HEK293 (cell line): Measurements from ENCODE around the gene SELENOF.

Source experiments
- CTCF ChIA-PET: fragments of 350-600 bp; formaldehyde crosslinking; extraction: SDS; loops from one replicate; lab custom pipeline; 2021; ENCODE audit warnings: antibody characterized with exemption; lab: Yijun Ruan, JAX
- POLR2A ChIA-PET: fragments of 300-600 bp; formaldehyde crosslinking; extraction: SDS; loops from one replicate; lab custom pipeline; 2020; ENCODE audit warnings: antibody characterized with exemption, inconsistent platforms; lab: Yijun Ruan, JAX
- H3K27ac ChIP-seq: fragments of 200-500 bp; sonication (Bioruptor generic); 2 replicates; pipeline ENCODE4 v1.5.1; 2014; ENCODE audit warnings: low read depth, low read length, control low read depth, inconsistent platforms; ENCODE audit errors: extremely low read depth
- H3K36me3 ChIP-seq, 2 experiments: fragments of 200-500 bp in 1 of 2; sonication (Bioruptor generic) in 1 of 2; 1 replicate in 1 of 2; 2 replicates in 1 of 2; pipeline ENCODE4 v1.5.1; 2014 to 2017; ENCODE audit warnings: inconsistent platforms in 2 of 2, low read length in 2 of 2; ENCODE audit not compliant: control insufficient read depth in 2 of 2, insufficient read depth in 1 of 2
- H3K4me1 ChIP-seq: fragments of 200-500 bp; sonication (Bioruptor generic); 2 replicates; pipeline ENCODE4 v1.5.1; 2014; ENCODE audit warnings: mild to moderate bottlenecking, low read length, inconsistent platforms; ENCODE audit not compliant: control insufficient read depth, insufficient read depth
- H3K4me3 ChIP-seq: 2 replicates; pipeline ENCODE4 v1.5.1; 2011; ENCODE audit warnings: low read depth, mild to moderate bottlenecking, control low read depth, low read length, moderate library complexity
- H3K9me3 ChIP-seq: fragments of 200-500 bp; sonication (Bioruptor generic); 2 replicates; pipeline ENCODE4 v1.5.1; 2014; ENCODE audit warnings: low read depth, low read length, inconsistent platforms; ENCODE audit not compliant: control insufficient read depth, insufficient read depth
- YY1 ChIP-seq: fragments of 450-650 bp; formaldehyde crosslinking; IDR thresholded peaks from 2 replicates; pipeline ENCODE4 v1.5.1; 2018; ENCODE audit warnings: missing biosample characterization, missing genetic modification characterization
- ZBTB11 ChIP-seq: fragments of 450-650 bp; formaldehyde crosslinking; conservative IDR thresholded peaks from 2 replicates; pipeline ENCODE4 v1.5.1; 2016; ENCODE audit warnings: low read depth, missing biosample characterization, missing genetic modification characterization
- ZEB2 ChIP-seq: fragments of 450-650 bp; formaldehyde crosslinking; IDR thresholded peaks from 2 replicates; pipeline ENCODE4 v1.5.1; 2016; ENCODE audit warnings: missing biosample characterization, missing genetic modification characterization
- ZNF133 ChIP-seq: fragments of 450-650 bp; formaldehyde crosslinking; IDR thresholded peaks from 2 replicates; pipeline ENCODE4 v1.5.1; 2016; ENCODE audit warnings: missing biosample characterization, missing genetic modification characterization
- ZNF221 ChIP-seq: fragments of 450-650 bp; formaldehyde crosslinking; IDR thresholded peaks from 2 replicates; pipeline ENCODE4 v1.5.1; 2017; ENCODE audit warnings: missing biosample characterization, missing genetic modification characterization, borderline replicate concordance
- ZNF248 ChIP-seq: fragments of 450-650 bp; formaldehyde crosslinking; IDR thresholded peaks from 2 replicates; pipeline ENCODE4 v1.5.1; 2017; ENCODE audit warnings: missing biosample characterization, missing genetic modification characterization
- ZNF274 ChIP-seq, 2 experiments: fragments of 200-500 bp in 1 of 2; fragments of 450-650 bp in 1 of 2; sonication (Bioruptor generic) in 1 of 2; formaldehyde crosslinking in 1 of 2; IDR thresholded peaks; 2 replicates each; pipeline versions ENCODE4 v1.5.1 to v1.6.1; 2014 to 2016; ENCODE audit warnings: borderline replicate concordance in 1 of 2, inconsistent platforms in 1 of 2, low read length in 1 of 2, missing biosample characterization in 1 of 2, missing genetic modification characterization in 1 of 2
- ZNF311 ChIP-seq: fragments of 450-650 bp; formaldehyde crosslinking; IDR thresholded peaks from 2 replicates; pipeline ENCODE4 v1.5.1; 2017; ENCODE audit warnings: missing biosample characterization, missing genetic modification characterization, borderline replicate concordance
- ZNF366 ChIP-seq: fragments of 450-650 bp; formaldehyde crosslinking; conservative IDR thresholded peaks from 2 replicates; pipeline ENCODE4 v1.5.1; 2016; ENCODE audit warnings: missing biosample characterization, missing genetic modification characterization
- ZNF391 ChIP-seq: fragments of 450-650 bp; formaldehyde crosslinking; IDR thresholded peaks from 2 replicates; pipeline ENCODE4 v1.5.1; 2016; ENCODE audit warnings: low read depth, missing biosample characterization, missing genetic modification characterization, borderline replicate concordance
- ZNF473 ChIP-seq: fragments of 450-650 bp; formaldehyde crosslinking; IDR thresholded peaks from 2 replicates; pipeline ENCODE4 v1.5.1; 2017; ENCODE audit warnings: missing biosample characterization, missing genetic modification characterization
- ZNF514 ChIP-seq: fragments of 450-650 bp; formaldehyde crosslinking; IDR thresholded peaks from 2 replicates; pipeline ENCODE4 v1.5.1; 2016; ENCODE audit warnings: missing biosample characterization, missing genetic modification characterization
- ZNF549 ChIP-seq: fragments of 450-650 bp; IDR thresholded peaks from 2 replicates; pipeline ENCODE4 v1.5.1; 2018; ENCODE audit warnings: missing biosample characterization, missing genetic modification characterization, mild to moderate bottlenecking, inconsistent platforms, moderate library complexity
- ZNF596 ChIP-seq: fragments of 450-650 bp; IDR thresholded peaks from 2 replicates; pipeline ENCODE4 v1.5.0; 2018; ENCODE audit warnings: missing biosample characterization, mild to moderate bottlenecking, missing genetic modification characterization, moderate library complexity
- ZNF658 ChIP-seq: fragments of 450-650 bp; formaldehyde crosslinking; IDR thresholded peaks from 2 replicates; pipeline ENCODE4; 2016; ENCODE audit warnings: missing biosample characterization, missing genetic modification characterization
- ZNF677 ChIP-seq: fragments of 450-650 bp; IDR thresholded peaks from 2 replicates; pipeline ENCODE4 v1.5.0; 2018; ENCODE audit warnings: missing biosample characterization, mild to moderate bottlenecking, missing genetic modification characterization, moderate library complexity
- ZNF768 ChIP-seq: fragments of 450-650 bp; formaldehyde crosslinking; IDR thresholded peaks from 2 replicates; pipeline ENCODE4 v1.5.1; 2018; ENCODE audit warnings: missing biosample characterization, mild to moderate bottlenecking, missing genetic modification characterization
- ZSCAN23 ChIP-seq: fragments of 450-650 bp; formaldehyde crosslinking; IDR thresholded peaks from 2 replicates; pipeline ENCODE4 v1.5.1; 2016; ENCODE audit warnings: missing biosample characterization, missing genetic modification characterization
- TF ChIP-seq, protein P1 (sequence below): fragments of 450-650 bp; formaldehyde crosslinking; IDR thresholded peaks from 2 replicates; pipeline ENCODE4 v1.5.1; 2016; ENCODE audit warnings: missing biosample characterization, missing genetic modification characterization
- TF ChIP-seq, protein P2 (sequence below): fragments of 450-650 bp; formaldehyde crosslinking; IDR thresholded peaks from 2 replicates; pipeline ENCODE4 v1.5.1; 2016; ENCODE audit warnings: missing biosample characterization, missing genetic modification characterization
- TF ChIP-seq, protein P3 (sequence below): fragments of 450-650 bp; formaldehyde crosslinking; IDR thresholded peaks from 2 replicates; pipeline ENCODE4 v1.5.1; 2016; ENCODE audit warnings: missing biosample characterization, missing genetic modification characterization, low read depth

The SELENOF gene

GRCh38 chr1:86948212-86948611 is 34.3 kb upstream of the SELENOF start:
- no peak for TF ChIP-seq ZNF366
- no peak for TF ChIP-seq ZNF549 (tag by site-specific recombination)
- TF ChIP-seq ZNF768 (tag by site-specific recombination) = no peak
- TF ChIP-seq, protein P1, sequence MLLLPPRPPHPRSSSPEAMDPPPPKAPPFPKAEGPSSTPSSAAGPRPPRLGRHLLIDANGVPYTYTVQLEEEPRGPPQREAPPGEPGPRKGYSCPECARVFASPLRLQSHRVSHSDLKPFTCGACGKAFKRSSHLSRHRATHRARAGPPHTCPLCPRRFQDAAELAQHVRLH (tag by site-specific recombination) = no peak
- no peak for TF ChIP-seq ZBTB11 (tag by site-specific recombination)
- no peak for TF ChIP-seq YY1 (tag by site-specific recombination)
- TF ChIP-seq ZNF473 (tag by site-specific recombination) = no peak
- no peak for TF ChIP-seq ZNF514 (tag by site-specific recombination)
- TF ChIP-seq, protein P2, sequence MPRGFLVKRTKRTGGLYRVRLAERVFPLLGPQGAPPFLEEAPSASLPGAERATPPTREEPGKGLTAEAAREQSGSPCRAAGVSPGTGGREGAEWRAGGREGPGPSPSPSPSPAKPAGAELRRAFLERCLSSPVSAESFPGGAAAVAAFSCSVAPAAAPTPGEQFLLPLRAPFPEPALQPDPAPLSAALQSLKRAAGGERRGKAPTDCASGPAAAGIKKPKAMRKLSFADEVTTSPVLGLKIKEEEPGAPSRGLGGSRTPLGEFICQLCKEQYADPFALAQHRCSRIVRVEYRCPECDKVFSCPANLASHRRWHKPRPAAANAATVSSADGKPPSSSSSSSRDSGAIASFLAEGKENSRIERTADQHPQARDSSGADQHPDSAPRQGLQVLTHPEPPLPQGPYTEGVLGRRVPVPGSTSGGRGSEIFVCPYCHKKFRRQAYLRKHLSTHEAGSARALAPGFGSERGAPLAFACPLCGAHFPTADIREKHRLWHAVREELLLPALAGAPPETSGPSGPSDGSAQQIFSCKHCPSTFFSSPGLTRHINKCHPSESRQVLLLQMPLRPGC (tag by site-specific recombination) = no peak
- TF ChIP-seq ZNF133 (tag by site-specific recombination) = no peak
- TF ChIP-seq ZNF221 (tag by site-specific recombination) = no peak
- TF ChIP-seq ZNF677 (tag by site-specific recombination) = no peak
- TF ChIP-seq ZNF311 (tag by site-specific recombination) = no peak
- POLR2A ChIA-PET = no interaction called here
- CTCF ChIA-PET = interaction anchor here (0.5 to 2.0 kb wide), 3 partner anchors 136 to 207 kb away, joined by 3 to 7 read pairs (median 5); no protein-coding TSS in a partner anchor
- no peaks in the 10 kb centered on the region for H3K9me3 ChIP-seq
- no peak overlapping the region for H3K27ac ChIP-seq
- H3K4me3 ChIP-seq = no peak overlapping the region
- no peaks in the 10 kb centered on the region for H3K36me3 ChIP-seq
- 0 out of 2 replicates have a peak, but pooled peaks cover 2% of the 10 kb centered on the region for H3K4me1 ChIP-seq

GRCh38 chr1:86942743-86943142 is 28.8 kb upstream of the SELENOF start:
- H3K9me3 ChIP-seq = no peaks in the 10 kb centered on the region
- TF ChIP-seq ZSCAN23 (no peak), ZNF248 (tag by site-specific recombination) (no peak), ZNF658 (tag by site-specific recombination) (no peak), ZNF391 (tag by site-specific recombination) (no peak), ZEB2 (tag by site-specific recombination) (no peak), ZNF596 (tag by site-specific recombination) (no peak), ZNF274 (IDR thresholded peaks at IDR 0.05; ENCODE audit: low read length) (no peak), ZNF274 (tag by site-specific recombination; IDR thresholded peaks at IDR 0.05; ENCODE audit: borderline replicate concordance) (no peak)
- TF ChIP-seq, protein P3, sequence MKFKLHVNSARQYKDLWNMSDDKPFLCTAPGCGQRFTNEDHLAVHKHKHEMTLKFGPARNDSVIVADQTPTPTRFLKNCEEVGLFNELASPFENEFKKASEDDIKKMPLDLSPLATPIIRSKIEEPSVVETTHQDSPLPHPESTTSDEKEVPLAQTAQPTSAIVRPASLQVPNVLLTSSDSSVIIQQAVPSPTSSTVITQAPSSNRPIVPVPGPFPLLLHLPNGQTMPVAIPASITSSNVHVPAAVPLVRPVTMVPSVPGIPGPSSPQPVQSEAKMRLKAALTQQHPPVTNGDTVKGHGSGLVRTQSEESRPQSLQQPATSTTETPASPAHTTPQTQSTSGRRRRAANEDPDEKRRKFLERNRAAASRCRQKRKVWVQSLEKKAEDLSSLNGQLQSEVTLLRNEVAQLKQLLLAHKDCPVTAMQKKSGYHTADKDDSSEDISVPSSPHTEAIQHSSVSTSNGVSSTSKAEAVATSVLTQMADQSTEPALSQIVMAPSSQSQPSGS (tag by site-specific recombination) = no peak
- H3K36me3 ChIP-seq = no peaks in the 10 kb centered on the region
- H3K4me1 ChIP-seq = peaks cover 14% of the 10 kb centered on the region; the same call in 1 of the 2 replicates
- no peak overlapping the region for H3K27ac ChIP-seq
- POLR2A ChIA-PET = no interaction called here
- CTCF ChIA-PET = interaction anchor here (0.6 to 1.1 kb wide), 4 partner anchors 22 to 1011 kb away, joined by 3 to 6 read pairs (median 4); no protein-coding TSS in a partner anchor
- H3K4me3 ChIP-seq = no peak overlapping the region
